Gastrocnemius medialis (tissue), 4 donors: Measurements from ENCODE around the gene IRF2. TPM values are rescaled to one million over a fixed set of nuclear protein-coding genes. Genes with fewer than 3 reads are reported as not detected.
A peak's percentile ranks its signal among the peaks of the same experiment; 100 is the strongest.

Experiments
- ATAC-seq, 2 donors: fragments of 150-250 bp; one replicate each; pipeline ENCODE4 v1.9.1; 2016
- DNase-seq, 2 donors: peaks; one replicate each; pipeline ENCODE4 v3.0.0-alpha.2; 2019
- H3K27ac ChIP-seq, 4 donors: fragments of 200-600 bp; sonication (generic); 1 replicate in 1 of 4; 2 replicates in 3 of 4; pipeline ENCODE4 v1.5.1; 2016 to 2018; ENCODE audit warnings: mild to moderate bottlenecking in 2 of 4, moderate library complexity in 1 of 4
- H3K27me3 ChIP-seq, 3 donors: fragments of 200-600 bp; sonication (generic) in 2 of 3; 1 replicate in 1 of 3; 2 replicates in 2 of 3; pipeline versions ENCODE4 v1.5.1 to v1.6.0; 2016 to 2019; ENCODE audit warnings: mild to moderate bottlenecking in 1 of 3, moderate library complexity in 1 of 3
- H3K36me3 ChIP-seq, 2 donors: fragments of 200-600 bp; sonication (generic) in 1 of 2; one replicate each; pipeline ENCODE4 v1.5.1; 2017 to 2018
- H3K4me1 ChIP-seq, 2 donors: fragments of 200-600 bp; sonication (generic) in 1 of 2; one replicate each; pipeline ENCODE4 v1.5.1; 2016 to 2017; ENCODE audit warnings: mild to moderate bottlenecking in 2 of 2
- H3K4me3 ChIP-seq, 4 donors: fragments of 200-600 bp; sonication (generic) in 3 of 4; 1 replicate in 1 of 4; 2 replicates in 3 of 4; pipeline ENCODE4 v1.5.1; 2016 to 2019; ENCODE audit warnings: mild to moderate bottlenecking in 2 of 4
- H3K9me3 ChIP-seq, 3 donors: fragments of 200-600 bp; sonication (generic) in 2 of 3; 1 replicate in 1 of 3; 2 replicates in 2 of 3; pipeline ENCODE4 v1.5.1; 2016 to 2019
- CTCF ChIP-seq, 5 experiments: fragments of 450-650 bp in 3 of 5; fragments of 200-600 bp in 2 of 5; sonication (generic) in 2 of 5; IDR thresholded peaks in 4 of 5; conservative IDR thresholded peaks in 1 of 5; 1 replicate in 4 of 5; 2 replicates in 1 of 5; pipeline ENCODE4 v1.5.1; 2016 to 2019; ENCODE audit warnings: antibody characterized with exemption in 5 of 5, mild to moderate bottlenecking in 3 of 5, moderate library complexity in 3 of 5
- POLR2A ChIP-seq, 2 donors: fragments of 450-650 bp; IDR thresholded peaks; one replicate each; pipeline ENCODE4 v1.6.1; 2017; ENCODE audit warnings: antibody characterized with exemption in 2 of 2, mild to moderate bottlenecking in 2 of 2, moderate library complexity in 2 of 2
- in situ Hi-C, 4 donors: fragments of 200-750 bp; cut with MboI; loops; one replicate each; pipeline versions ENCODE4 v1.15.0 to v1.8.0; 2017; ENCODE audit warnings: low sequenced_read_pairs in 4 of 4
- intact Hi-C: fragments of 100-400 bp; cut with DNase I; formaldehyde crosslinking; loops from one replicate; pipeline ENCODE4 v1.15.1; 2023; ENCODE audit warnings: low total_unique reads
- total RNA-seq, 4 donors: library from RNA; depleted of rRNA; stranded (reverse); fragments of >200 nt; gene quantifications; one replicate each; pipeline versions ENCODE4 v1.1.0 to v1.2.3, GENCODE V29; 2016

The IRF2 gene
- total RNA-seq, 4 donors from 2014 or later: 20.9 to 37.1 (median 32.8) TPM

GRCh38 chr4:184448821-184449220, 25.5 kb downstream of the IRF2 start:
- H3K4me1 ChIP-seq: peaks cover 91 to 96% of the 10 kb centered on the region in 2 donors
- ATAC-seq (peak; percentile 88 to 91), DNase-seq (peak; percentile 60 to 71)
- in situ Hi-C loops (no loop called here), intact Hi-C loops (no loop called here)
- H3K4me3 ChIP-seq: peak overlapping the region; percentile 54 to 66 (median 54)
- peak overlapping the region; percentile 65 to 88 (median 87) for H3K27ac ChIP-seq
- TF ChIP-seq POLR2A (IDR thresholded peaks at IDR 0.05): no peak
- H3K36me3 ChIP-seq: no peaks in the 10 kb centered on the region
- no peaks in the 10 kb centered on the region for H3K9me3 ChIP-seq
- no peaks in the 10 kb centered on the region for H3K27me3 ChIP-seq

GRCh38 chr4:184448141-184448540, 26.2 kb downstream of the IRF2 start:
- Histone ChIP-seq H3K9me3 (no peaks in the 10 kb centered on the region), H3K4me3 (peak overlapping the region in 3 of 4 donors; percentile 54 to 66 (median 55)), H3K27me3 (no peaks in the 10 kb centered on the region), H3K4me1 (peaks cover 88 to 95% of the 10 kb centered on the region in 2 donors), H3K27ac (peak overlapping the region; percentile 65 to 88 (median 87)), H3K36me3 (no peaks in the 10 kb centered on the region)
- ATAC-seq (no peak), DNase-seq (peak in 1 of 2 donors; percentile 6)
- in situ Hi-C loops: no loop called here
- TF ChIP-seq POLR2A (IDR thresholded peaks at IDR 0.05) (no peak), CTCF (IDR thresholded peaks at IDR 0.05 in 4 of 5, conservative IDR thresholded peaks at IDR 0.05 in 1 of 5) (no peak)
- intact Hi-C loops: no loop called here

GRCh38 chr4:184447664-184448063, 26.7 kb downstream of the IRF2 start:
- Histone ChIP-seq H3K4me1 (peaks cover 87 to 93% of the 10 kb centered on the region in 2 donors), H3K27me3 (no peaks in the 10 kb centered on the region), H3K36me3 (no peaks in the 10 kb centered on the region), H3K9me3 (no peaks in the 10 kb centered on the region), H3K4me3 (peak overlapping the region in 2 of 4 donors; percentile 54 to 66), H3K27ac (peak overlapping the region; percentile 65 to 88 (median 87))
- intact Hi-C loops: no loop called here
- no peak for TF ChIP-seq CTCF (IDR thresholded peaks at IDR 0.05 in 4 of 5, conservative IDR thresholded peaks at IDR 0.05 in 1 of 5)
- no peak for TF ChIP-seq POLR2A (IDR thresholded peaks at IDR 0.05)
- peak in 1 of 2 donors; percentile 25 for ATAC-seq
- DNase-seq: peak in 1 of 2 donors; percentile 3
- in situ Hi-C loops: no loop called here

DNA sequence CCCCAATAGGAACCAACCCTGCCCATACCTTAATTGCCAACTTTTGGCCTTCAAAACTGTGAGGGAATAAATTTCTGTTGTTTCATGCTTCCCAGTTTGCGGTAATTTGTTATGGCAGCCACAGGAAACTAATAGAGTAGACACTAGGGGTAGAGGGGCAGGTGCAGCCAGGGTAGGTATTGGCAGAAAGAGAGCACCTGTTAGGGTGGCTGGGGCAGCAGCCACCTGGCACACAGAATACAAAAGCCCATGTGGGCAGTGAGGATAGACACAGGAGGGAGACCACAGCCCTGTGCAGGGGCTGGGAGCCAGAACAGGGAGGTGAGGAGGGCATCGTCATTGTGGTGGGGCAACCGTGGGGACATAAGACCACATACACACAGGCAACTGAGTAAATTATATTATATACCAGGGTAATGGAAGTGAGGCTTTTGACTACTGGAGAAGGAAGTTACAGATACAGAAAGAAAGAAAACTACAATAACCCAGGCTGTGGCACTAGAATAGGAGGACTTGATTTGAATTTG, 28.2 kb downstream of the IRF2 start:
- in situ Hi-C loops (no loop called here), intact Hi-C loops (no loop called here)
- H3K27ac ChIP-seq: peak overlapping the region; percentile 4 to 88 (median 60)
- H3K4me1 ChIP-seq: peaks cover 86 to 92% of the 10 kb centered on the region in 2 donors
- TF ChIP-seq POLR2A (IDR thresholded peaks at IDR 0.05) (no peak), CTCF (IDR thresholded peaks at IDR 0.05 in 4 of 5, conservative IDR thresholded peaks at IDR 0.05 in 1 of 5) (no peak)
- no peaks in the 10 kb centered on the region for H3K9me3 ChIP-seq
- no peaks in the 10 kb centered on the region for H3K27me3 ChIP-seq
- DNase-seq: no peak
- H3K36me3 ChIP-seq: no peaks in the 10 kb centered on the region
- no peak overlapping the region for H3K4me3 ChIP-seq
- no peak for ATAC-seq

GRCh38 chr4:184444953-184445309, 29.4 kb downstream of the IRF2 start:
- DNase-seq: no peak
- intact Hi-C loops (no loop called here), in situ Hi-C loops (no loop called here)
- Histone ChIP-seq H3K36me3 (no peaks in the 10 kb centered on the region), H3K4me1 (peaks cover 82 to 90% of the 10 kb centered on the region in 2 donors), H3K4me3 (no peak overlapping the region), H3K9me3 (no peaks in the 10 kb centered on the region), H3K27me3 (no peaks in the 10 kb centered on the region), H3K27ac (peak overlapping the region in 3 of 4 donors; percentile 7 to 52 (median 40))
- no peak for ATAC-seq
- TF ChIP-seq POLR2A (IDR thresholded peaks at IDR 0.05) (no peak), CTCF (IDR thresholded peaks at IDR 0.05 in 4 of 5, conservative IDR thresholded peaks at IDR 0.05 in 1 of 5) (no peak)
